Progenitor cell of endocrine pancreas (in vitro differentiated cells): ENCODE measurements around the gene CHRNA7. TPM values are rescaled to one million over a fixed set of nuclear protein-coding genes. Genes with fewer than 3 reads are reported as not detected.
"Not testable (repeated sequence)": the region's sequence is repeated elsewhere in the genome, so short reads cannot be mapped to it uniquely, and the experiment has no call there.

Source experiments
- DNase-seq: peaks from one replicate; pipeline ENCODE4 v3.0.0; 2021; ENCODE audit warnings: low spot score; ENCODE audit not compliant: unreplicated experiment
- H3K27ac Mint-ChIP-seq: 2 replicates; pipeline ENCODE4 v1.8.0; 2021; ENCODE audit warnings: mild to moderate bottlenecking, moderate library complexity, mixed read lengths
- H3K27me3 Mint-ChIP-seq: 2 replicates; pipeline ENCODE4 v1.8.0; 2021; ENCODE audit warnings: mixed read lengths
- H3K36me3 Mint-ChIP-seq: 2 replicates; pipeline ENCODE4 v1.8.0; 2022; ENCODE audit warnings: mixed read lengths; ENCODE audit not compliant: insufficient read depth
- H3K4me1 Mint-ChIP-seq: 2 replicates; pipeline ENCODE4 v1.8.0; 2021; ENCODE audit warnings: low read depth, mixed read lengths
- H3K4me3 Mint-ChIP-seq: 2 replicates; pipeline ENCODE4 v1.8.0; 2021; ENCODE audit warnings: low read depth, mild to moderate bottlenecking, moderate library complexity, mixed read lengths
- H3K9me3 Mint-ChIP-seq: 2 replicates; pipeline ENCODE4 v1.8.0; 2021; ENCODE audit warnings: low read depth, mixed read lengths
- total RNA-seq: library from RNA; stranded (reverse); gene quantifications from 2 replicates; pipeline ENCODE4 v1.2.1, GENCODE V29; 2021
- TF ChIP-seq, protein P1 (sequence below): fragments of 200-600 bp; sonication (generic); IDR thresholded peaks from one replicate; pipeline ENCODE4 v1.5.0; 2021; ENCODE audit warnings: antibody characterized with exemption, mild to moderate bottlenecking; ENCODE audit not compliant: unreplicated experiment

CHRNA7 gene
- total RNA-seq, 1 donor from 2014 or later = 5.7 TPM

DNA sequence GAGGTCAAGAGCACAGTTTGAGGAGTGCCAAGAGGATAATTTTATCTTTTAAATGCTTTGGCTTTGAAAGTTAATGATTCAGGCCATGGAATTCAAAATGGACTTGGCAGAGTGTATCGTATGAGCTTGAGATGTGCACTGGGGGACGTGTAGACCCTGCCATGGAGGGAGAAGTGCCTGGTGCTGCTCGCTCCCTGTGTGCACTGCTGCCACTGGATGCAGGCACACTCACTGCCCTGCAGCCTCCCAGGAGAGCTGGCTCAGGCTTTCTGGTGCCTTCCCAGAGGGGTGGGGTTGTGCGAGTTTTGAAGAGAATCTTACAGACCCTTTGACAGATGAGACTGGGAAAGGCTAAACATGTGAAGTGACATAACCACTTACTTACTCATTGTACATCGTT, 135.5 kb downstream of the CHRNA7 start:
- not testable (repeated sequence) for H3K4me3 Mint-ChIP-seq, H3K9me3 Mint-ChIP-seq, H3K36me3 Mint-ChIP-seq, DNase-seq, H3K27ac Mint-ChIP-seq, H3K27me3 Mint-ChIP-seq, H3K4me1 Mint-ChIP-seq

DNA sequence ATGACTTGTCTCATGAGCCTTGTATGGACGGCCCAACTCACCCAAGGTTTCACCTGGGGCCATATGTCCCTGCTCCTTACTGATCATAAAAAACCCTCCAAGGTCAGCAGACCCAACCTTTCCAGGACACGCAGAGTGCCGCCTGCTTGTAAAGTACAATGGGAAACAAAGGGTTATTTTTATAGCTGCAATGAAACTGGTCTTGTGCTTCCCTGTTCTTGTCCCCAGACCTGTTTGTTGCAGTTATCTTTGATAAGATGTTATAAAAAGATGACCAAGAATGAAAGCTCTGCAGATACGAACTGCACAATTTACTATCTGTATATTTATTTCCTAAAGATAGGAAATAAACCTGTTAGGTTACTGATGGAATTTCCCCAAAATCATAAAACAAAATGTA, 136.0 kb downstream of the CHRNA7 start:
- H3K36me3 Mint-ChIP-seq, H3K4me3 Mint-ChIP-seq, H3K4me1 Mint-ChIP-seq, DNase-seq, H3K27ac Mint-ChIP-seq, H3K9me3 Mint-ChIP-seq, H3K27me3 Mint-ChIP-seq: not testable (repeated sequence)

DNA sequence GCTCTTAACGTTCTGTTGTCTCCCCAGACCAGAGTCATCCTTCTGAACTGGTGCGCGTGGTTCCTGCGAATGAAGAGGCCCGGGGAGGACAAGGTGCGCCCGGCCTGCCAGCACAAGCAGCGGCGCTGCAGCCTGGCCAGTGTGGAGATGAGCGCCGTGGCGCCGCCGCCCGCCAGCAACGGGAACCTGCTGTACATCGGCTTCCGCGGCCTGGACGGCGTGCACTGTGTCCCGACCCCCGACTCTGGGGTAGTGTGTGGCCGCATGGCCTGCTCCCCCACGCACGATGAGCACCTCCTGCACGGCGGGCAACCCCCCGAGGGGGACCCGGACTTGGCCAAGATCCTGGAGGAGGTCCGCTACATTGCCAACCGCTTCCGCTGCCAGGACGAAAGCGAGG, 137.6 kb downstream of the CHRNA7 start:
- not testable (repeated sequence) for H3K4me1 Mint-ChIP-seq, H3K4me3 Mint-ChIP-seq, H3K27ac Mint-ChIP-seq, H3K9me3 Mint-ChIP-seq, DNase-seq, H3K36me3 Mint-ChIP-seq, H3K27me3 Mint-ChIP-seq

DNA sequence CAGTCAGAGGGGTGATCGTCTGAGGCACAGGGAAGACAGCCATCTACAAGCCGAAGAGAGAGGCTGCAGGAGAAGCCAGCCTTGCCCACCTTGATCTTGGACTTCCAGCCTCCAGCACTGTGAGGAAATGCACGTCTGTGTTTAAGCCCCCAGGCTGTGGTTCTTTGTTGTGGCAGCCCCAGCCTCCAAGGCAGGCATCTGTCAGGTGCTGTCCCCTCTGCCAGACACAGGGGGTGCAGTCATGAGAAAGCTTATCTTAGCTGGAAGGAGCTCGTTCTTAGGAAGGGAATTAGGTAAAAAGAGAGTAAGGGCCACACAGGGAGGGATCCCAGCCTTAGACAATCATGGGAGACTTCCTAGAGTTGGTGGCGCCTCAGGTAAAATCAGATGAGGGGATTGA, 150.3 kb downstream of the CHRNA7 start:
- not testable (repeated sequence) for H3K27ac Mint-ChIP-seq, DNase-seq, H3K9me3 Mint-ChIP-seq, H3K4me3 Mint-ChIP-seq, H3K36me3 Mint-ChIP-seq, H3K4me1 Mint-ChIP-seq, H3K27me3 Mint-ChIP-seq

DNA sequence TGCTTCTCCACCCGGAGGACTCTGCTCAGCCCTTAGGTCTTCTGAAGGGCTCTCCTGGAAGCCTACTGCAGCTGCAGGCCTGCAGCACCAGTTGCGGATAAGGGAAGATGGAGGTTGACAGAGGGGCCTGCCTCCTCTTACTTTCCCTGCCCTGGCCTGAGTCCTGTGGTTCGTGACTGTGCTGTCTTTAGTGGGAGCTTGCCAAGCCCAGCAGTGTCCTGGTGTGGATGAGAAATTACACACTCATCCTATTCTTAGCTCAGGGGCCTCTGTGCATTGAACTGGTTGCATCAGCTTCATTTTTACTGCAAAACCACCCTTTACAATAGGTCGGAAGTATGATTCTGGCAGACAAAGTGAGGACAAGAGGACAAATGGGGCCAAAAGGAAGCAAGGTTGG, 163.5 kb downstream of the CHRNA7 start:
- H3K27me3 Mint-ChIP-seq, H3K27ac Mint-ChIP-seq, DNase-seq, H3K4me1 Mint-ChIP-seq, H3K36me3 Mint-ChIP-seq, H3K4me3 Mint-ChIP-seq, H3K9me3 Mint-ChIP-seq: not testable (repeated sequence)

DNA sequence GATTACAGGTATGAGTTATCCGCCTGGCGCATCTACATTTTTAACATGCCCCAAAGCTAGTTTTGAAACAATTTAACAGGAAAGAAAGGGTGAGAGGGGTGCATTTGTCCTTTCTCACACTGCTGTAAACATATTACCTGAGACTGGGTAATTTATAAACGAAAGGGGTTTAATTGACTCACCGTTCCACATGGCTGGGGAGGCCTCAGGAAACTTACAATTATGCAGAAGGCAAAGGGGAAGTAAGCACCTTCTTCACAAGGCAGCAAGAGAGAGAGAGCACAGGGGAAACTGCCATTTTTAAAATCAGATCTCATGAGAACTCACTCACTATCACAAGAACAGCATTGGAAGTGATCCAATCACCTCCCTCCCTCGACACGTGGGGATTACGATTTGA, 165.9 kb downstream of the CHRNA7 start:
- not testable (repeated sequence) for H3K4me1 Mint-ChIP-seq, H3K36me3 Mint-ChIP-seq, H3K27ac Mint-ChIP-seq, H3K4me3 Mint-ChIP-seq, H3K9me3 Mint-ChIP-seq, H3K27me3 Mint-ChIP-seq, DNase-seq

DNA sequence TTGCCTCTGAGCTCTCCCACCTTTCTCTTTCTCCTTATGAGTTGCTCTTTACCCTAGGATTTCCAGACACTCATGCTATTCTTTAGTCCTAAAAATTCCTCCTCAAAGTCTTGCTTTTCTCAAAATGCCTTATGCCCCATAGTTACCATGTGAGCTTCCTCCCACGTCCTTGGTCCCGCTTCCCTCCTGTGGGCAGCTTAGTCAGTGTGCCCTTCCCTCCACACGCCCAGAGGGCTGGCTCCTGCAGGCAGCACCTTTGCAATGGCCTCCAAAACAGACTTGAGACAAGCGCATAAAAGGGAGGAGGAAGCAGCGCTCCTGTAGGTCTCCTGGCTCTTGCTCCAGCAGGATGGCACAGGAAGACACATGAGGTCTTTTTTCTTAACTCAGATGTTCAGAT, 168.6 kb downstream of the CHRNA7 start:
- not testable (repeated sequence) for H3K9me3 Mint-ChIP-seq, H3K36me3 Mint-ChIP-seq, H3K4me1 Mint-ChIP-seq, H3K27ac Mint-ChIP-seq, DNase-seq, H3K27me3 Mint-ChIP-seq, H3K4me3 Mint-ChIP-seq

DNA sequence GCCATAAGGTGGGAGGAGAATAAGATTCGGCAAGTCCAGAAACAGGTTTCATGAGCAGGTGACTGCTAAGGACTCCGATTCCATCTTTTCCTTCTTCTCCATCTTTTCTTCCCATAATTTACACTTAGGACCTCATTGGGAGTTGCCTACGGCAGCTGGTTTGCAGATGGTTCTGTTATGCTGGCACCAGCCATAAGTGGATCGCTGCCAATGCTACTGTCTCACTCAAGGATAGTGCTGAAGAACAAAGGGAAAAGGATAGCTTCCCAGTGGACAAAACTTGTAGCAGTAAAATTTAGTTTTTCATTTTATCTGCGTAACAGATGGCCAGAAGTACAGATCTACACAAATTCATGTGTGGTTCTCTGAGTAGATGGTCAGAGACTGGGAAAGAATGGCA, 178.8 kb downstream of the CHRNA7 start:
- not testable (repeated sequence) for H3K4me1 Mint-ChIP-seq, H3K9me3 Mint-ChIP-seq, H3K27ac Mint-ChIP-seq, H3K27me3 Mint-ChIP-seq, DNase-seq, H3K36me3 Mint-ChIP-seq, H3K4me3 Mint-ChIP-seq

DNA sequence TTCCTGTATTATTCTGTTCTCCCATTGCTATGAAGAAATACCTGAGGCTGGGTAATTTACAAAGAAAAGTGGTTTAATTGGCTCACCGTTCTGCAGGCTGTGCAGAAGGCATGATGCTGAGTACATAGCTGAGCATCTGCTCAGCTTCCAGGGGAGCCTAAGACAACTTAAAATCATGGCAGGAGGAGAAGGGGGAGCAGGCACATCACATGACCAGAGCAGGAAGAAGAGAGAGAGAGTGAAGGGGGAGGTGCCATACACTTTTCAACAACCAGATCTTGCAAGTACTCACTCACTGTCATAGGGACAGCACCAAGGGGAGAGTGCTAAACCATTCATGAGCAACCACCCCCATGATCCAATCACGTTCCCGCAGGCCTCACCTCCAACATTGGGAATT, 188.4 kb downstream of the CHRNA7 start:
- H3K9me3 Mint-ChIP-seq = peaks cover 18% of the 10 kb centered on the region
- H3K4me1 Mint-ChIP-seq = no peaks in the 10 kb centered on the region
- peaks cover 3% of the 10 kb centered on the region for H3K36me3 Mint-ChIP-seq
- no peak overlapping the region for H3K4me3 Mint-ChIP-seq
- no peak for DNase-seq
- TF ChIP-seq, protein P1, sequence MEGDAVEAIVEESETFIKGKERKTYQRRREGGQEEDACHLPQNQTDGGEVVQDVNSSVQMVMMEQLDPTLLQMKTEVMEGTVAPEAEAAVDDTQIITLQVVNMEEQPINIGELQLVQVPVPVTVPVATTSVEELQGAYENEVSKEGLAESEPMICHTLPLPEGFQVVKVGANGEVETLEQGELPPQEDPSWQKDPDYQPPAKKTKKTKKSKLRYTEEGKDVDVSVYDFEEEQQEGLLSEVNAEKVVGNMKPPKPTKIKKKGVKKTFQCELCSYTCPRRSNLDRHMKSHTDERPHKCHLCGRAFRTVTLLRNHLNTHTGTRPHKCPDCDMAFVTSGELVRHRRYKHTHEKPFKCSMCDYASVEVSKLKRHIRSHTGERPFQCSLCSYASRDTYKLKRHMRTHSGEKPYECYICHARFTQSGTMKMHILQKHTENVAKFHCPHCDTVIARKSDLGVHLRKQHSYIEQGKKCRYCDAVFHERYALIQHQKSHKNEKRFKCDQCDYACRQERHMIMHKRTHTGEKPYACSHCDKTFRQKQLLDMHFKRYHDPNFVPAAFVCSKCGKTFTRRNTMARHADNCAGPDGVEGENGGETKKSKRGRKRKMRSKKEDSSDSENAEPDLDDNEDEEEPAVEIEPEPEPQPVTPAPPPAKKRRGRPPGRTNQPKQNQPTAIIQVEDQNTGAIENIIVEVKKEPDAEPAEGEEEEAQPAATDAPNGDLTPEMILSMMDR = no peak
- H3K27me3 Mint-ChIP-seq = no peaks in the 10 kb centered on the region
- no peak overlapping the region for H3K27ac Mint-ChIP-seq

Other genes starting within 250 kb of the CHRNA7 start
- 5.2 and 6.2 TPM in 2 replicates for gene OTUD7A, start 159.8 kb upstream of the CHRNA7 start, total RNA-seq